Psoas muscle (tissue), 8 donors: ENCODE results near the gene TMEM139. TPM values are rescaled to one million over a fixed set of nuclear protein-coding genes. Genes with fewer than 3 reads are reported as not detected.

Experiments
- ATAC-seq, 4 donors: fragments of 200-7000 bp; cut with Tn5 transposase; one replicate each; pipeline ENCODE4 v1.9.1; 2020; ENCODE audit warnings: moderate library complexity in 3 of 4, mild to moderate bottlenecking in 2 of 4
- DNase-seq, 2 donors: peaks; one replicate each; pipeline ENCODE4 v3.0.0-alpha.2; 2020
- H3K27ac ChIP-seq: fragments of 200-600 bp; one replicate; pipeline ENCODE4 v1.8.0; 2022
- H3K27me3 ChIP-seq, 3 donors: fragments of 200-600 bp in 1 of 3; one replicate each; pipeline versions ENCODE4 v1.6.1 to v1.8.0; 2013 to 2022; ENCODE audit warnings: low read length in 2 of 3, mild to moderate bottlenecking in 2 of 3, moderate library complexity in 1 of 3; ENCODE audit not compliant: insufficient read depth in 3 of 3
- H3K36me3 ChIP-seq, 2 donors: fragments of 200-600 bp in 1 of 2; one replicate each; pipeline versions ENCODE4 v1.6.1 to v1.8.0; 2013 to 2022; ENCODE audit warnings: low read depth in 1 of 2, mild to moderate bottlenecking in 1 of 2, moderate library complexity in 1 of 2; ENCODE audit not compliant: insufficient read depth in 1 of 2
- H3K4me1 ChIP-seq: fragments of 200-600 bp; one replicate; pipeline ENCODE4 v1.8.0; 2022
- H3K4me3 ChIP-seq: fragments of 200-600 bp; one replicate; pipeline ENCODE4 v1.8.0; 2022; ENCODE audit warnings: mild to moderate bottlenecking
- H3K9me3 ChIP-seq: fragments of 200-600 bp; one replicate; pipeline ENCODE4 v1.8.0; 2022
- WGBS, 3 donors: extraction: QIAGEN DNeasy Blood & Tissue Kit; methylation state at CpG; one replicate each; pipeline versions ENCODE4 v1.1.6 to v1.1.7; 2013; 5-methylcytosine and 5-hydroxymethylcytosine counted together
- intact Hi-C, 2 donors: fragments of 100-400 bp; cut with DNase I; formaldehyde crosslinking; loops; one replicate each; pipeline versions ENCODE4 v1.11.0 to v1.14.2; 2022
- polyA plus RNA-seq, 3 donors: library from polyadenylated mRNA; stranded (reverse); fragments of 200-250 nt; gene quantifications; one replicate each; pipeline ENCODE4 v1.2.3, GENCODE V29; 2013
- total RNA-seq, 4 donors: library from RNA; stranded (reverse); fragmentation: NEBNext Ultra II Directional in 2 of 4; extraction: Animal tissue kit (Norgen Biotek cat#: 25700) in 2 of 4; gene quantifications; one replicate each; pipeline versions ENCODE4 v1.2.1 to v1.2.4, GENCODE V29; 2021 to 2023
- TF ChIP-seq, protein P1 (sequence below): fragments of 200-600 bp; IDR thresholded peaks from one replicate; pipeline ENCODE4 v1.8.0; 2022; ENCODE audit warnings: antibody characterized with exemption
- donor health status: healthy with polysubstance abuse.
- donor health status: DM: no; HTN: no; CAD: no; lungs with moderate emphysema.
- donor health status: Bipolar disorder and iron deficiency.
- donor health status: healthy.
- donor health status: DM: yes; HTN: yes; CAD: no.
- donor health status: DM: no; HTN: no; CAD: no.
- donor health status: DM: no; HTN: no; CAD: no.
- donor health status: DM: yes; HTN: yes; CAD: no.

Gene TMEM139
- total and polyA plus RNA-seq, 7 donors: 0.04 to 0.43 (median 0.36) TPM; not detected in 3

DNA sequence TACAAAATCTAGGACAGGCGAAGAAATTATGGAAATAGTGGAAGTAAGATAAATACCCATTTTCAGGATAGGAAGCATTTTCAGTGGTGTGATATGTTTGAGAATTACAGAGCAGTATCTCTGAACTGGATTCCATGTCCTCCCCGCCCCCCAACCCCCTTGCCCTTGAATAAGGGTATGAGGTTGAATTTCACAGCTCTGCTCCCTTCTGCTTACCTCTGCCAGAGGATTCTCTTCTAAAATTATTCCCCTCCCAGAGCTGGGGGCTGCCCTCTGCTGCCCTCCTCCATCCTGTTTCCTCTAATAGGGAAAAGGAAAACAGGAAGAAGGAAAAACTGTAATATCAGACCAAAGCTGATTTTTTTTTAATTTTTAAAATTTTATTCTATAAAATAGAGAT lies 23.9 kb downstream of the TMEM139 start:
- DNase-seq: no peak
- Histone ChIP-seq H3K27ac (peak overlapping the region; percentile 43), H3K4me3 (no peak overlapping the region), H3K27me3 (no peaks in the 10 kb centered on the region), H3K36me3 (peaks cover 8 to 49% of the 10 kb centered on the region in 2 donors), H3K9me3 (no peaks in the 10 kb centered on the region), H3K4me1 (peaks cover 8% of the 10 kb centered on the region)
- TF ChIP-seq, protein P1, sequence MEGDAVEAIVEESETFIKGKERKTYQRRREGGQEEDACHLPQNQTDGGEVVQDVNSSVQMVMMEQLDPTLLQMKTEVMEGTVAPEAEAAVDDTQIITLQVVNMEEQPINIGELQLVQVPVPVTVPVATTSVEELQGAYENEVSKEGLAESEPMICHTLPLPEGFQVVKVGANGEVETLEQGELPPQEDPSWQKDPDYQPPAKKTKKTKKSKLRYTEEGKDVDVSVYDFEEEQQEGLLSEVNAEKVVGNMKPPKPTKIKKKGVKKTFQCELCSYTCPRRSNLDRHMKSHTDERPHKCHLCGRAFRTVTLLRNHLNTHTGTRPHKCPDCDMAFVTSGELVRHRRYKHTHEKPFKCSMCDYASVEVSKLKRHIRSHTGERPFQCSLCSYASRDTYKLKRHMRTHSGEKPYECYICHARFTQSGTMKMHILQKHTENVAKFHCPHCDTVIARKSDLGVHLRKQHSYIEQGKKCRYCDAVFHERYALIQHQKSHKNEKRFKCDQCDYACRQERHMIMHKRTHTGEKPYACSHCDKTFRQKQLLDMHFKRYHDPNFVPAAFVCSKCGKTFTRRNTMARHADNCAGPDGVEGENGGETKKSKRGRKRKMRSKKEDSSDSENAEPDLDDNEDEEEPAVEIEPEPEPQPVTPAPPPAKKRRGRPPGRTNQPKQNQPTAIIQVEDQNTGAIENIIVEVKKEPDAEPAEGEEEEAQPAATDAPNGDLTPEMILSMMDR: no peak
- intact Hi-C loops: loop anchor here (5.0 kb wide), 2 partner anchors 66 to 104 kb away; no protein-coding TSS in a partner anchor
- WGBS, 3 donors: 67 to 79% (median 76%) methylated on average over 2 of the region's 2 CpGs
- no peak for ATAC-seq

DNA sequence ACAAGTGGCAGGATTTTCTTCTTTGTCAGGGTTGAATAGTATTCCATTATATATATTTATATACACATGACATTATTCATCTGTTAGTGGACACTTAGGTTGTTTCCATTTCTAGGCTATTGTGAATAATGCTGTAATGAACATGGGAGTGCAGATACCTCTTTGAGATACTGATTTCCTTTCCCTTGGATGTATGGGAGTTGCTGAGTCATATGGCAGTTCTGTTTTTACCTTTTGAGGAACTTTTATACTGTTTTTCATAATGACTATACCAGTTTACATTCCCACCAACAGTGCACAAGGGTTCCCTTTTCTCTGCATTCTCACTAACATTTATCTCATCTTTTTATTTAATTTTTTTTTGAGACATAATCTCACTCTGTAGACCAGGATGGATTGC lies 29.4 kb downstream of the TMEM139 start:
- Histone ChIP-seq H3K4me1 (peaks cover 23% of the 10 kb centered on the region), H3K27me3 (no peaks in the 10 kb centered on the region), H3K9me3 (no peaks in the 10 kb centered on the region), H3K4me3 (no peak overlapping the region), H3K36me3 (peaks cover 0 to 5% of the 10 kb centered on the region in 2 donors), H3K27ac (no peak overlapping the region)
- intact Hi-C loops: no loop called here
- ATAC-seq: no peak
- TF ChIP-seq, protein P1: no peak
- DNase-seq: no peak

DNA sequence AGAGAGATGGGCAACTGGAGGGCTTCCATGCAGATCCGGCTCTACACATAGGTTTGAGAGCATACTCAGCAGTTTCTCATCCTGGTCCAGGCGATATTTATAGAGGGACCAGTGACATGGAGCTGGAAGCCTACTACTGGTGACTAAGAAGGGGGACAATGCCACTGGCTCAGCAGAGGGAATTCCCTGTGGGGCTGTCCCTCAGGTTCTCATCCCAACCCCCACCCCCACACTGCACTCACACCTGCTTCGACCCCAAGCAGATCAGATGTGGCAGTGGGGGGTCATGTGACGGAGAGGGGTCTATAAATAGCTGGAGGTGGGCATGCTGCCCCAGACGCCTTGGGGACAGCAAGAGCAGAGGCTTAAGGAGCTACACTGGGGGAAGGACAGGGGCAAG lies 31.0 kb downstream of the TMEM139 start, which contains the start of gene CLCN1:
TSS of gene CLCN1 (plus strand) at position 336 of the 400 bp plus-strand sequence. CDS start 102 bp downstream, outside the sequence.
- intact Hi-C loops: loop anchor here in 1 of 2 donors (5.0 kb wide), 2 partner anchors 67 to 73 kb away; partner anchors contain the start of gene ZYX
- Histone ChIP-seq H3K9me3 (no peaks in the 10 kb centered on the region), H3K4me3 (peak within 1 kb of the TSS; percentile 75), H3K27me3 (no peaks in the 10 kb centered on the region), H3K27ac (peak within 1 kb of the TSS; percentile 89), H3K4me1 (peaks cover 24% of the 10 kb centered on the region), H3K36me3 (peaks cover 0 to 12% of the 10 kb centered on the region in 2 donors)
- ATAC-seq: peak; percentile 89 to 91 (median 90)
- WGBS, 3 donors: 21 to 37% (median 35%) methylated on average over 5 of the region's 5 CpGs
- TF ChIP-seq, protein P1: no peak
- peak; percentile 57 to 93 for DNase-seq

DNA sequence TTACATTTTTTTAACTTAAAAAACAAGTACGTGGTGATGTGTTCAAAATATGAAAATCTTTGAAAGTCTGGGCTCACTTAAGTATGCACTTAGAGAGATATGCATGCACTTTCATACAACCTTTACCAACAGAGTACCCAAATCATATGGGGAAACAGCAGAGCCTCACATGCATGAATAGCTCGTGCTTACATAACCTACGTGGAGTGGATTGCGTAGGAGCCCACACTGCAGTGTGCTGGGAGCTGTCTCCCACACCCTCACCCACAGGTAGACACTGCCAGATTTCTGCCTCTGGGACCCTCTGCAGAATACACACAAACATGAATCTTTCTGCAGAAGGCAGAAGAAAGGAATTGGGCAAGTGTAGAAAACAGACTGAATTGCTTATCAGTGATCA lies 31.7 kb downstream of the TMEM139 start:
- Histone ChIP-seq H3K36me3 (peaks cover 0 to 19% of the 10 kb centered on the region in 2 donors), H3K9me3 (no peaks in the 10 kb centered on the region), H3K4me1 (peaks cover 26% of the 10 kb centered on the region), H3K4me3 (peak overlapping the region; percentile 75), H3K27ac (peak overlapping the region; percentile 89), H3K27me3 (no peaks in the 10 kb centered on the region)
- WGBS, 3 donors: 27 to 59% (median 36%) methylated on average over 4 of the region's 4 CpGs
- TF ChIP-seq, protein P1: no peak
- peak in 3 of 4 donors; percentile 32 to 56 (median 42) for ATAC-seq
- intact Hi-C loops: loop anchor here in 1 of 2 donors (5.0 kb wide), 2 partner anchors 66 to 74 kb away; partner anchors contain the start of gene ZYX
- no peak for DNase-seq
